ENCODE data around the gene PDE4DIP. TPM values are rescaled to one million over a fixed set of nuclear protein-coding genes. Genes with fewer than 3 reads are reported as not detected.
"Not testable (repeated sequence)": the region's sequence is repeated elsewhere in the genome, so short reads cannot be mapped to it uniquely, and the experiment has no call there.

PDE4DIP gene
- total and polyA plus RNA-seq, 5 experiments from 2014 or later = 5.9 to 54.9 (median 14.1) TPM

DNA sequence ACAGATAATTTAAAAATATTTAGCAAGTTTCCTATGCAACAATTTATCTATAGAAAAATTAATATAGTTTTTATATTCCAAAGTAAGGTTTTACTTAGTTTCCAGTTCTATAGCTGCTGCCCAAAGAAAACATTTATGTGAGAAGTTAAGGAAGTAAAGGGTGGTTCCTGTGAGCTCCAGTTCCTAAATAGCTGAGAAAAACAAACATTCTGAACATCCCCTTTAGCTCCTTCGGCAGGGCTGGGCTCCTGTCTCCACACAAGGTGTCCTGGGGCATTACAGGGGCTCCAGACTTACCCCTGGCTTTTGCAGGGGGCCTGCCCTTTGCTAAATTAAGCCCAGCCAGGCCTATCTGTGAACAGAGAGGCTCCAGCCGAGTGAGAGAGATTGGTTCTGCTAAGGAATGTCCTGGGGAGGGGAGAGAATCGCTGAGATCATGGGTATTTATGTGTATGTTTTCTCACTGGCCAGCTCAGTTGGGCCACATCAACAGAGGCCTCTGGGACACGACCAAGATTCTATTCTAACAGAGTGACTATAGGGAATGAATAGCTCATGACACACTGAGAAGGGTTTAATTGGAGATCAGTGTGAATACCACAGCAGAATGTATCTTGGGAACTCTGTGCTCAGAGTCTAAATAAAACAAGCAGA, 72.6 kb downstream of the PDE4DIP start:
- H3K4me3 Mint-ChIP-seq, H3K9me3 Mint-ChIP-seq, H3K27me3 Mint-ChIP-seq, DNase-seq, POLR2A ChIA-PET, ATAC-seq, H3K4me1 Mint-ChIP-seq, H3K36me3 Mint-ChIP-seq, H3K27ac Mint-ChIP-seq: not testable (repeated sequence)

DNA sequence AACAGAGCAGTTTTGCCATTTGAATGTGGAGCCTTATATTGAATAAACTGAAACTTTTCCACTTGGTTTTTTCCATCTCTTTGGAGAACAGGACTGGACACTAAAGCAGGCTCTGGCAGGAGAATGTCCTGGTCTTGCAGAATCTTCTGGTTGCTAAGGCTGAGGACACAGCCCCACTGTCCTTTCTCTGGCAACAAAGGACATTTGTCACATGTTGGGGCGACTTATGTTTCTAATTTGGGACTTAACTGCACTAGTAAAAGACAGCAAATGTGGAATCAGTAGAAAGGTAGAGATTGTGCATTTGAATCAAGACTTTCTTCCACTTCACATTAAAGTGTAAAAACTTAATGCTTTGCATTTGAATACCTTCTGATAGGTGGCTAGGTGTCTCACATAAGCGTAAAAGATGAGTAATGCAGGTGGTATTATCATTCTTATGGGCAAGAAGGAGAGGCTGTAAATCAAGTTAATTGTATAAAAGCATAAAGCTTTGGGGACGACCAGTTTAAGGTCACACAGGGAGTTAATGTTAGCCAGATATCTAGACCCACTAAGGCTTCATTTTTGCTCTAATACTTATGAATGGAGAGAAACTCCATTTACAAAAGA, 74.7 kb downstream of the PDE4DIP start:
- ATAC-seq, H3K27ac Mint-ChIP-seq, H3K27me3 Mint-ChIP-seq, H3K4me3 Mint-ChIP-seq, POLR2A ChIA-PET, H3K4me1 Mint-ChIP-seq, DNase-seq, H3K9me3 Mint-ChIP-seq, H3K36me3 Mint-ChIP-seq: not testable (repeated sequence)

DNA sequence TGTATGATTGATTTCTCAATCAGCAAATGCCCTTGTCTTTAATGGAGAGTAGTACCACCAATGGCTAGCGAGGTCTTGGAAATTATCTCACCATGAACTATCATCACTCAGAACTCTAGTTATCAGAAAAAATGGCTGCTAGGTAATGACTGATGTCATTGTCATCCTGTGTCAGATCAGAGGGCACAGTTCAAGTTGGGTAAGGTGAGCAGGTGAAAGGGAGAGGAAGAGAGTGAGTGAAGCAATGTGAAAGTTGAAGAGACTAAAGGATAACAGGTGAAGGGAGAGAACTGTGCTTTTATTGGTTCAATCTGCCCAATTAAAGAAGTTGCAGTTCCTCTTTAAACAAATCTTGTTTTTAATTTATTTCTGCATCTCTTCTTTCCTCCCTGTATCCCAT, 76.8 kb downstream of the PDE4DIP start:
- peak in 1 of 2 donors; percentile 35 for ATAC-seq
- H3K4me3 Mint-ChIP-seq, H3K4me1 Mint-ChIP-seq, H3K27ac Mint-ChIP-seq, POLR2A ChIA-PET, H3K36me3 Mint-ChIP-seq, H3K9me3 Mint-ChIP-seq, H3K27me3 Mint-ChIP-seq, DNase-seq: not testable (repeated sequence)

GRCh38 chr1:148923798-148924197, 79.6 kb downstream of the PDE4DIP start:
- DNase-seq, POLR2A ChIA-PET, H3K4me1 Mint-ChIP-seq, H3K27ac Mint-ChIP-seq, H3K27me3 Mint-ChIP-seq, ATAC-seq, H3K4me3 Mint-ChIP-seq, H3K9me3 Mint-ChIP-seq, H3K36me3 Mint-ChIP-seq: not testable (repeated sequence)

GRCh38 chr1:148927645-148928044, 83.4 kb downstream of the PDE4DIP start:
- POLR2A ChIA-PET, H3K9me3 Mint-ChIP-seq, H3K27me3 Mint-ChIP-seq, H3K4me3 Mint-ChIP-seq, DNase-seq, H3K4me1 Mint-ChIP-seq, H3K27ac Mint-ChIP-seq, H3K36me3 Mint-ChIP-seq, ATAC-seq: not testable (repeated sequence)

GRCh38 chr1:148929253-148929652, 85.0 kb downstream of the PDE4DIP start:
- H3K4me3 Mint-ChIP-seq, H3K27me3 Mint-ChIP-seq, DNase-seq, H3K9me3 Mint-ChIP-seq, ATAC-seq, H3K36me3 Mint-ChIP-seq, POLR2A ChIA-PET, H3K4me1 Mint-ChIP-seq, H3K27ac Mint-ChIP-seq: not testable (repeated sequence)

DNA sequence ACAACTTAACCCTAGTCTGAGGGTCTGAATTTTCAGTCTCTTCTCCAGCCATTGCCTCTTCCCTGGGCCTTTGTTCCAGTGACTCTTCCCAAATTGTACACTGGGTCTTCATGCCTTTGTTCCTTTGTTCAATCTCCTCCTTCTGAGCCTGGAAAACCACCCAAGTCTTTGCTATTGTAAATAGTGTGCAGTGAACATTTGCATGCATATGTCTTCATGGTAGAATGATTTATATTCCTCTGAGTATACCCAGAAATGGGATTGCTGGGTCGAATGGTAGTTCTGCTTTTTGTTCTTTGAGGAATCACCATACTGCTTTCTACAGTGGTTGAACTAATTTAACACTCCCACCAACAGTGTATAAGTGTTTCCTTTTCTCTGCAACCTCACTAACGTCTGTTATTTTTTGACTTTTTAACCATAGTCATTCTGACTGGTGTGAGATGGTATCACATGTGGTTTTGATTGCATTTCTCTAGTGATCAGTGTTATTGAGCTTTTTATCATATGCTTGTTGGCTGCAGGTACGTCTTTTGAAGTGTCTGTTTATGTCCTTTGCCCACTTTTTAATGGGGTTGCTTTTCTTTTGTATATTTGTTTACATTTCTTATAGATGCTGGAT, 91.3 kb downstream of the PDE4DIP start:
- POLR2A ChIA-PET, H3K9me3 Mint-ChIP-seq, H3K27me3 Mint-ChIP-seq, ATAC-seq, DNase-seq, H3K4me3 Mint-ChIP-seq, H3K36me3 Mint-ChIP-seq, H3K4me1 Mint-ChIP-seq, H3K27ac Mint-ChIP-seq: not testable (repeated sequence)

- ATAC-seq, H3K4me3 Mint-ChIP-seq, H3K27ac Mint-ChIP-seq, H3K36me3 Mint-ChIP-seq, H3K27me3 Mint-ChIP-seq, DNase-seq, POLR2A ChIA-PET, H3K9me3 Mint-ChIP-seq, H3K4me1 Mint-ChIP-seq: not testable (repeated sequence)
These were observed 98.7 kb downstream of the PDE4DIP start for GRCh38 chr1:148942906-148943305.

DNA sequence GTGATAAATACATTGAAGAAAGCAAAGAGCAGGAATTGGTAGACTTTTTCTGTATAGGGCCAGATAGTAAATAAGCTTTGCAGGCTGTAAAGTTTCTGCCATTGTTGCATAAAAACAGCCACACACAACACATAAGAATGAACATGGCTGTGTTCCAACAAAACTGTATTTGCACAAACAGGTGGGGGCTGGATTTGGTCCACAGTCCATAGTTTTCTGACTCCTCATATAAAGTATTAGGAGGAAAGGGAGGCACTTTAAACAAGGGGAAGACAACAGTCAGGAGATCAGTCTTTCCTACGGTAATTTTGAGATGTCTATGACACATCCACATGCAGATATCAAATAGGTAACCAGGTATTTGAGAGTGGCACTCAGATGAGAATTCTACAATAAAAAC, 100.9 kb downstream of the PDE4DIP start:
- H3K27ac Mint-ChIP-seq, H3K27me3 Mint-ChIP-seq, H3K4me1 Mint-ChIP-seq, H3K4me3 Mint-ChIP-seq, H3K9me3 Mint-ChIP-seq, H3K36me3 Mint-ChIP-seq, ATAC-seq, DNase-seq, POLR2A ChIA-PET: not testable (repeated sequence)

DNA sequence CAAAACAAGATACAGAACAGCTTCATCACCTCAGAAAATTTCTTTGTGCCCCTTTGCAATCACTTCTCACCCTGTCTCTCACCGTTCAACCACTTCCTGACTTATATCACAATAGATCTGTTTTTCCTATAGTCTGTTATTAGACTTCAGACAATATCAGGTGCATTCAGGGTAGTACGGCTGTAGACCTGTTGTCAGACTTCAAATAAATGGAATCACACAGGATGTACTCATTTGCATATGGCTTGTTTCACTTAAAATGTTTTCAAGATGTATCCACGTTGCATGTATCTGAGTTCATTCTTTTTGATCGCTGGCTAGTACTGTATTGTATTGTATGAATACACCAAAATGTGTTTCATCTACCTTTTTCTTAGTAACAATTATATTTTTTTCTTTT, 104.5 kb downstream of the PDE4DIP start:
- H3K27me3 Mint-ChIP-seq, POLR2A ChIA-PET, H3K4me3 Mint-ChIP-seq, H3K9me3 Mint-ChIP-seq, H3K36me3 Mint-ChIP-seq: not testable (repeated sequence)
- peak in 4 of 10 donors; percentile 6 to 32 (median 19) for DNase-seq
- Mint-ChIP-seq H3K4me1 (peaks cover 2 to 17% (median 8%) of the 10 kb centered on the region in 4 donors), H3K27ac (peak overlapping the region in 3 of 10 donors; percentile 24 to 60 (median 35))
- ATAC-seq = peak; percentile 18 to 61

- peaks cover 2 to 23% (median 12%) of the 10 kb centered on the region in 4 donors for H3K4me1 Mint-ChIP-seq
- H3K36me3 Mint-ChIP-seq, POLR2A ChIA-PET, H3K9me3 Mint-ChIP-seq, H3K27me3 Mint-ChIP-seq: not testable (repeated sequence)
- ATAC-seq = peak; percentile 74 to 78
- H3K4me3 Mint-ChIP-seq = peak overlapping the region; percentile 78 to 92 (median 86)
- peak overlapping the region in 8 of 10 donors; percentile 67 to 95 (median 82) for H3K27ac Mint-ChIP-seq
- peak; percentile 37 to 82 (median 61) for DNase-seq
These were observed 107.4 kb downstream of the PDE4DIP start for GRCh38 chr1:148951336-148952227.

DNA sequence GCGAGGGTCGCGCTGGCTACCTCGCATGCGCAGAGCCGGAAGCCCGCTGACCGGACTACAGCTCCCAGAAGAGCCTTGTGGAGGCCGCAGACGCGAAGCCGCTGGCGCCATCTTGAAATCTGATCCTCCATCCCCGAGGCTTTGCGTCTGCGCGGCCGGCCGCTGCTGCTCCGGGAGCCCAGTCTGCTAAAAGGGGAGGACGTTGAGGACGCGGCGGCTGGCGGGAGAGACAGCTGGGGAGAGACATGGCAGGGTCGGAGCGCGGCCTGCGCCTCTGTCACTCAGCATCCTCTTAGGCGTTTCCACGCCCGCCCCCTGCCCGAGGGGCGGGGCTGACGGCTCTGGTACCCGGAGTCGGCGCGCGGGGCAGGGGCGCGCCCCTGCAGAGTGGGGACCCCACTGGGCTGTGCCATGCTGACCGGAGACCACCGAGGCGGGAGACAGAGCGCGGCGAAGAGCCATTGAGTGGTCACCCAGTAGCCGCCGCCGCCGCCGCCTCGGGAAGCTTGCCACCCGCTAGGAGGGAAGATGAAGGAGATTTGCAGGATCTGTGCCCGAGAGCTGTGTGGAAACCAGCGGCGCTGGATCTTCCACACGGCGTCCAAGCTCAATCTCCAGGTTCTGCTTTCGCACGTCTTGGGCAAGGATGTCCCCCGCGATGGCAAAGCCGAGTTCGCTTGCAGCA, 108.2 kb downstream of the PDE4DIP start:
- H3K27me3 Mint-ChIP-seq, H3K36me3 Mint-ChIP-seq, H3K9me3 Mint-ChIP-seq, POLR2A ChIA-PET: not testable (repeated sequence)
- H3K4me3 Mint-ChIP-seq = peak overlapping the region; percentile 78 to 92 (median 88)
- ATAC-seq (peak; percentile 66 to 73), DNase-seq (peak; percentile 30 to 73 (median 41))
- peak overlapping the region in 7 of 10 donors; percentile 44 to 95 (median 80) for H3K27ac Mint-ChIP-seq
- H3K4me1 Mint-ChIP-seq = peaks cover 2 to 23% (median 12%) of the 10 kb centered on the region in 4 donors

Measured in naive thymus-derived CD8-positive, alpha-beta T cell (primary cell).